Astrocyte of the cerebellum (primary cell): ENCODE results near the gene EOGT.

Experiments used
- DNase-seq: peaks from one replicate; pipeline ENCODE4 v3.0.0-alpha.2; 2011; ENCODE audit warnings: low read depth
- H3K4me3 ChIP-seq: 2 replicates; pipeline ENCODE4 v1.5.1; 2011; ENCODE audit warnings: mild to moderate bottlenecking, low read depth, low read length, moderate library complexity
- in situ Hi-C: cut with HindIII; loops from 2 replicates; pipeline ENCODE4 v1.10.0; 2017; ENCODE audit warnings: low sequenced_read_pairs
- TF ChIP-seq, protein P1 (sequence below): IDR thresholded peaks from 2 replicates; pipeline ENCODE4 v1.5.1; 2012; ENCODE audit warnings: low read length, low read depth, moderate library complexity, mild to moderate bottlenecking; ENCODE audit errors: missing control alignments

The EOGT gene

GRCh38 chr3:68931406-68932149 is 81.9 kb downstream of the EOGT start:
- in situ Hi-C loops = no loop called here
- no peak for DNase-seq
- TF ChIP-seq, protein P1, sequence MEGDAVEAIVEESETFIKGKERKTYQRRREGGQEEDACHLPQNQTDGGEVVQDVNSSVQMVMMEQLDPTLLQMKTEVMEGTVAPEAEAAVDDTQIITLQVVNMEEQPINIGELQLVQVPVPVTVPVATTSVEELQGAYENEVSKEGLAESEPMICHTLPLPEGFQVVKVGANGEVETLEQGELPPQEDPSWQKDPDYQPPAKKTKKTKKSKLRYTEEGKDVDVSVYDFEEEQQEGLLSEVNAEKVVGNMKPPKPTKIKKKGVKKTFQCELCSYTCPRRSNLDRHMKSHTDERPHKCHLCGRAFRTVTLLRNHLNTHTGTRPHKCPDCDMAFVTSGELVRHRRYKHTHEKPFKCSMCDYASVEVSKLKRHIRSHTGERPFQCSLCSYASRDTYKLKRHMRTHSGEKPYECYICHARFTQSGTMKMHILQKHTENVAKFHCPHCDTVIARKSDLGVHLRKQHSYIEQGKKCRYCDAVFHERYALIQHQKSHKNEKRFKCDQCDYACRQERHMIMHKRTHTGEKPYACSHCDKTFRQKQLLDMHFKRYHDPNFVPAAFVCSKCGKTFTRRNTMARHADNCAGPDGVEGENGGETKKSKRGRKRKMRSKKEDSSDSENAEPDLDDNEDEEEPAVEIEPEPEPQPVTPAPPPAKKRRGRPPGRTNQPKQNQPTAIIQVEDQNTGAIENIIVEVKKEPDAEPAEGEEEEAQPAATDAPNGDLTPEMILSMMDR = no peak
- H3K4me3 ChIP-seq = no peak overlapping the region
